GM23248 (cell line): Measurements from ENCODE around the gene TLR9.

Source experiments
- EZH2 ChIP-seq: fragments of 200-600 bp; sonication (generic); IDR thresholded peaks from 2 replicates; pipeline ENCODE4 v1.6.1; 2018; ENCODE audit warnings: antibody characterized with exemption, mild to moderate bottlenecking; ENCODE audit not compliant: insufficient read depth, poor library complexity, severe bottlenecking
- EZH2phosphoT487 ChIP-seq: fragments of 200-600 bp; sonication (generic); IDR thresholded peaks from 2 replicates; pipeline ENCODE4 v1.6.1; 2018; ENCODE audit warnings: antibody characterized with exemption, moderate library complexity, mild to moderate bottlenecking, low read depth; ENCODE audit not compliant: insufficient read depth

- TF ChIP-seq EZH2 (no peak), EZH2phosphoT487 (no peak)
Observed at GRCh38 chr3:52210037-52210436, 15.4 kb downstream of the TLR9 start.
